ENCODE data around the gene EYA3. TPM values are rescaled to one million over a fixed set of nuclear protein-coding genes. Genes with fewer than 3 reads are reported as not detected.

The EYA3 gene
- total RNA-seq, 2 donors from 2014 or later, result 17.8 to 18.8 TPM

DNA sequence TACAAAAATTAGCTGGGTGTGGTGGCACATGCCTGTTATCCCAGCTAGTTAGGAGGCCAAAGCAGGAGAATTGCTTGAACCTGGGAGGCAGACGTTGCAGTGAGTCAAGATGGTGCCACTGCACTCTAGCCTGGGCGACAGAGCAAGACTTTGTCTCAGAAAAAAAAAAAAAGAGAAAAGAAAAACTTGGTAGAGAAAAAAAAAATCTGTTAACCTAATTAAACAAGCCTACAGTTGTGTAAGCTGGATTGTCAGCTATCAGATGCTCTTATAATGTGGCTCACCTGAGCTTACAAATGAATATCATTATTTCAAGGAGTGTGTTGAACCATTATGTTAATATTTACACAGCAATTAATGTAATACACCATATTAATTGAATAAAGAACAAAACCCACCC is 26.4 kb upstream of the EYA3 start:
- DNase-seq (no peak), ATAC-seq (no peak)
- intact Hi-C loops (cut with DNase I), result no loop called here

DNA sequence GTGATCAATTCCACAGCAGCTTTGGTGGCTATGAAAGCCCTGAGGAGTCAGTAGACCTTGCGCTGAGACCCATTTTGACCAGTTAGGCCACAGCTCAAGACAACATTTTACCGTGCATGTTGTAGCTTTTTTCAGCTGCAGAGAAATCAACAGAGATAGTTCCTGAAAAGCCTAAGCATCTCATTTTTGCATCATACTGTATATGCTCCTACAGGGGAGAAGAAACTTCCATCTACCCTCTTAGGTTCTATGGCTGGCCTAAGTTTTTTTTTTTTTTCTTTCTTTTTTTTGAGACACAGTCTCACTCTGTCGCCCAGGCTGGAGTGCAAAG is 24.8 kb upstream of the EYA3 start:
- intact Hi-C loops (cut with DNase I), result no loop called here
- ATAC-seq, result no peak
- DNase-seq, result no peak

DNA sequence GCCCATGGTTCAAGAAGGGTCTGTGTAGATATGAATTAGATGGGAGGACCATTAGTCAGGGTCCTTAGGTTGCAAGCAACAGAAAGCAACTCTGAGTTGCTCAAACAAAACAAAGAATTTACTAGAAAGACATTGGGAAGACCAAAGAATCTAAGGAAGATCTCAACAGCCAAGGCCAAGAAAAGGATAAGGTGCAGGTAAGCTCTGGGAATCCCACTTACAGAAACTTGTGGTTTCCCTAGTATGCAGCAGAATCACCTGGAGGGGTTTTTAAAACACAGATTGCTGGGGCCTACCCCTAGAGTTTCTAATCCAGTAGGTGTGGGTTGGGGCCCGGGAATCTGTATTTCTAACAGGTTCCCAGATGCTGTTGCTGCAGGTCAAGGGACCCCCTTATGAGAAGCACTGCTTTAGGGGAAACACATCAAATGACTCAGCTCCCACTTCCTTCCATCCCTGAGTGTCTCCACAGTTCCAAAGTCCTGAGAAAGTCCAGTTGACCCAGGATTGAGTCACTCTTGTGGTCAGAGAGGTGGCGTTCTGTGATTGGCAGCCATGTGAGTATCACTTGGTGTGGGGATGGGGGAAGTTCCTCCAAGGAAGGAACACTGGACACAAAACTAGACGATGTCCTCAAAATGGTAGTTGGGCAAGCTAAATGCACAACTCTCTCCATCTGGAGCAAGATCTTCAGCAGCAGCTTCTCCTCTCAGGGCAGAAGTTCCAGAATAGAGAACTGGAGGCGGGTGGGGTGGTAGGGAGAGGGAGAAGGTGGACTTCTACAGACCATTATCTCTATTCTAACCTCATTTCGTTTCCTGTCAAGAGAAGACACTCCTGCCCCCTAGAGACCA is 24.2 kb upstream of the EYA3 start:
- DNase-seq (peak; percentile 40), ATAC-seq (peak in 1 of 2 donors; percentile 80)
- intact Hi-C loops (cut with DNase I), result no loop called here

DNA sequence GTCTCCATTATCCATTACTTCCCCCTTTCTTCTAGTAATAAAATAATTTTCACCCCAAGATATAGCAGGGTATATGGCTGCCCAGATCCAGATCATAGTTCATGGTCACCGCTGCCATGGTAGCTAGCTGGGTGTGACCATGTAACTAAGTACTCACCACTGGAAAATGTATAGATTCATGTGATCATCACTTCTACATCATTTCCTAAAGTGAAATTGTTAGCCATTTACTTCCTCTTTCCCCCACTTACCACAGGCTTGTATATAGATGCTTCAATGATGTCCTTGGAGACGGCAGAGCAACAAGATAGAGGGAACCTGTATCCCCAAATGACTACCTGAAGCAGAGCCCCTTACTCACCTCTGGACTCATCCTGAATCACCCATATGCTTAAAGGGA is 22.7 kb upstream of the EYA3 start:
- intact Hi-C loops (cut with DNase I), result no loop called here
- ATAC-seq (peak in 1 of 2 donors; percentile 52), DNase-seq (no peak)

DNA sequence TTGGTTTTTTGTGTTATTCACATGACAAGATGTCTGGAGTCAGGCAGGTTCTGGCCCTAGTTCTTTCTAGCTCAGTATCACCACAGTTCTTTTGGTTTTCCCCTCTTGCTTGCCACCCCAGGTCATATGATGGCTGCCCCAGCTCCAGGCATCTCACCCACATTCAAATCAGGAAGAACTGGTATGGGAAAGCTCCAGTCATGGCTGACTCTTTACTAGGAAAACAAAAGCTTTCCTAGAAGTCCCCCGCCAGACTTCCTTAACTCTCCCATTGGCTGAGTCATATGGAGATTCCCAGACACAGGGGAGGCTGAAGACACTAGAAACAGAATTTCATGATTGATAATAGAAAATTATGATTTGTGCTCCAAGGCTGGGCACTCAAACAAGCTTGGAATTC is 22.1 kb upstream of the EYA3 start:
- ATAC-seq, result no peak
- intact Hi-C loops (cut with DNase I), result no loop called here
- DNase-seq, result no peak

DNA sequence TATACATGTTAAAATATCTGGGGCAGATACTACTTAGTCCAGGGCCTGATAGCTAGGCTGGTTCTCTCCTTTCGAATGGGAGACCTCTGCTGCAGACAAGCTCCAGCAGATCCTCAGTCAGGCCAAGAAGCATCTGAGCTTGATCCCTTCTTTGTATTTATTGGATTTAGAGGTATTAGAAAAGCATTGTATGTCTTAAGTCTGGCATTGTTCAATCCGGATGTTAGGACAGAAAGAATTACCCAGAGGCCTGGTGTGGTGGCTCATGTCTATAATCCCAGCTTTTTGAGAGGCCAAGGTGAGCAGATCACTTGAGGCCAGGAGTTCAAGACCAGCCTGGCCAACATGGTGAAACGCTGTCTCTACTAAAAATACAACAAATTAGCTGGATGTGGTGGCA is 21.2 kb upstream of the EYA3 start:
- DNase-seq (no peak), ATAC-seq (no peak)
- intact Hi-C loops (cut with DNase I), result no loop called here

DNA sequence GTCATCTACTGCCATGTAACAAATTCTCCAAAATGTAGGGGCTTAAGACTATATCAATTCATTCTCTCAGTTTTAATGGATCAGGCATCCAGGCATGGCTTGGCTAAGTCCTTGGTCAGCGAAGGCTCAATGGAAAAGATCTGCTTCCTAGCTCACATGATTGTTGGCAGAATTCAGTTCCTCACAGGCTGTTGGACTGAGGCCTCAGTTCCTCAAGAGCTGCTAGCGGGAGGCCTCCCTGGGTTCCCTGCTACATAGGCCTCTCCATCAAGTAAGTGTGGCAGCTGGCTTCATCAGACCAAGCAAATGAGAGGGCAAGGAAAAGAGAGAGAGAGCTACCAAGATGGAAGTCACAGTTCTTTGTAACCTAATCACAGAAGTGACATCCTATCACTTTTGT is 19.6 kb upstream of the EYA3 start:
- intact Hi-C loops (cut with DNase I), result no loop called here
- ATAC-seq (no peak), DNase-seq (no peak)

DNA sequence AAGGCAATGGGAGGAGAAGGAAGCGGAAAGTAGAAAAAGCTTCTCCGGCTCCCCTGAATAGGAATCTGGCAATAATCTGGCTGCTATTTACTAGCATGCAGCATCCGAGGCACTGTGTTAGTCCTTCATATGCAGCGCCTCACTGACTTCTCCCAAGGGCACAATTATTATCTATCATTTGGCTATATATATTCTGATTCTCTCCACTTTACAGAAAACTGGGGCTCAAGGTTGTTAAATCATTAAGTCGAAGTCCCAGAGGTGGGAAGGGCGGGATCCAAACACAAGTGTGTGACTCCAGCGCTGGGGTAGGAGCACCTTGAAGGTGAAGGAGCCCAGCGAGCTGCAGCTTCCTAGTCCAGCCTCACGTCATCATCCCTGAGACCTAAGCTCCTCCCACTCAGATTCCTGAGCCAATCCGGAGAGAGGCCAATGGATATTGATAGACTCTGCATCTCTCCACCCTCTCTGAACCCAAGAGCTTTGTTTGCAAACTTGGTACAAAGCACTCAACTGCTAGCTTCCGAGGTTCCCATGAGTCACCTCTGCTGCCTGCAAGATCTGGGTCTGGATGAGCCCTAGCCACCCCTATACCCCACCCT is 16.6 kb upstream of the EYA3 start:
- DNase-seq (no peak), ATAC-seq (peak; percentile 83 to 92)
- intact Hi-C loops (cut with DNase I), result no loop called here

DNA sequence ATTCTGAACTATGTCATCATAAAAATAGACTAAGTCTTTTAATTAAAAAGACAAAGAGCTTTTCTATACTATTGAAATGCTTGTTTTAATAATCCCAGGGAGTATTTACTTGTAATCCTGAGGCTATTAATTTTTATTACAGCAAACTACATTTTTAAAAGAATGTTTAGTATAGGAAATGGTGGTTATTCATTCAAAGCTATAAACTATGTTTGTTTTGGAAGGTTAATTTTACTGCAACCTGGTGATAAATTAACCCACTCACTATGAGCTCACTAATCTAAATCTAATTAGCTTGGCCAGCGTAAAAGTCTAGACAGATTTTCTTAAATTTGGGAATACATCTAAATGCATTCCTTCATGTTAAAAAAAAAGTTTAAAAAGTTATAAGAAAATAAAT is 13.8 kb upstream of the EYA3 start:
- intact Hi-C loops (cut with DNase I), result no loop called here
- DNase-seq, result no peak
- ATAC-seq, result no peak

DNA sequence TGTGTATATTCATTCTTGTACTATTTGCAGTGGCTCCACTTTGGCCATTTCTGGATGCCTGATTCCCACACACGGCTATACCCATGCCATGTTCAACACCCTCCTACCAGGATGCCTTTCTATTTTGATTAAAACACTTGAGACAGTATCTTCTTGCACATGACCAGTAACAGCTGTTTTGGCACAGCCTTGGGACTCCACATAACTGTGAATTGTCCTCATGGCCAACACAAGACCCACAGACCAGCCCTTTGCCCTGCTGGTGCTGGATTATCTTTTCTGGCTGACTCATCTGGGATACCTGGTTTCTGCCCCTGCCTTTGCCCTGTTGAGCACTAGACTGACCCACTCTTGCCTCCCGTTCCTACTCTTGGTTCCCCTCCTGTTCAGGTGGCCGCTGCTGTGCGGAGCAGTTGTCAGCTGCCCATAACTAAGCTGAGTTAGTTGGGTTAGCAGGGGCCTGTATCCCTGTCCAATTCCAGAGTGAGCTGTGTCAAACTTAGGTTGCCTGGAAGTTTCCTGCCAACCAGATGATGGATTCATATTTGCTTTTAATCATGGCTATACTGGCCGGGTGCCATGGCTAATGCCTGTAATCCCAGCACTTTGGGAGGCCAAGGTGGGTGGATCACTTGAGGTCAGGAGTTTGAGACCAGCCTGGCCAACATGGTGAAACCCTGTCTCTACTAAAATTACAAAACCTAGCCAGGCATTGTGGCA is 10.8 kb upstream of the EYA3 start:
- ATAC-seq, result peak; percentile 92 to 97
- no peak for DNase-seq
- intact Hi-C loops (cut with DNase I), result loop anchor here in 1 of 2 donors (10.0 kb wide), 1 partner anchor 106 kb away; no protein-coding TSS in a partner anchor

DNA sequence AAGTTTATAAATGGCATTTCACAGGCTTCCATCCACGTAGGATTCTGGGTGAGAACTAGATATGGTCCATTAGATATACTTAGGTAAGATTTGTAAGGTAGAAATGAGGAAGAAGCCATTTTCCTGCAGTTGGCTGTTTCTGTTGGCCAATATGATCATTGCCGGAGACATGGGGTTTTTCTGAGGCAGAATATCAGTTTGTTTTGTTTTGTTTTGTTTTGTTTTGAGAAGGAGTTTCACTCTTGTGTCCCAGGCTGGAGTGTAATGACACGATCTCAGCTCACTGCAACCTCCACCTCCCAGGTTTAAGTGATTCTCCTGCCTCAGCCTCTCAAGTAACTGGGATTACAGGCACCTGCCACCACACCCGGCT is 8.7 kb upstream of the EYA3 start:
- DNase-seq, result no peak
- ATAC-seq, result no peak
- intact Hi-C loops (cut with DNase I), result loop anchor here in 1 of 2 donors (10.0 kb wide), 1 partner anchor 108 kb away; no protein-coding TSS in a partner anchor

DNA sequence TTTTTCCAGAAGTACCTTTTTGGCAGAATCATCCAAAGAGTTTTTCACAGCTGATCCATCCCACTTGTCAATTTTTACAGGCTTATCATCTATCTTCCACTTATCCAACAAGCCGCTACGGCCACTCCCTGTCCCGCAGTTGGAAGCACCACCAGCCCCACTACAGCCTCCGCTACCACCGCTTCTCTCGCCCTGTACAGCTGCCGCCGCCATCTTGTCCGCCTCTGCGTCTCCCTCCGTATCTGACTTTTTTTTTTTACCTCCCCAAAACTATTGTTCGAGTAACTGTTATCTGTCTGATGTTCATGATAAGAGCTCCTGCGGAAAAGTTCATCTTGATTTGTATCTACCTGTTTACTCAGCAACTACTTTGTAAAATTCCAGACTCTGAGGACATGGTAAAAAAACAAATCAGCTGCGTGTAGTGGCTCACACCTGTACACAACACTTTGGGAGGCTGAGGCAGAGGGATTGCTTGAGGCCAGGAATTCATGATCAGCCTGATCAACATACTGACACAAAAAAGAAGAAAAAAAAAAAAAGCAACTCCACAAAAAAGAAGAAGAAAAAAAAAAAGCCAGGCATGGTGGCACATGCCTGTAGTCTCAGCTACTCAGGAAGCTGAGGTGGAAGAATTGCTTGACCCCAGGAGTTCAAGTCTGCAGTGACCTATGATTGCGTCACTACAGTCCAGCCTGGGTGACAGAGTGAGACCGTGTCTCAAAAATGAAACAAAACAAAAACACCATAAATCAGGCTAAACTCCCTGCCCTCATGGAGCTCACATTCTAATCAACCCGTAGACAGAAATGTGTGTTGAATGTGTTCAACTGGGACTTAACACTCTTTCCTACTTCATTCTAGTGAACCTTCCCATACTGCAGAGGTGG is 8.0 kb upstream of the EYA3 start:
- no peak for ATAC-seq
- intact Hi-C loops (cut with DNase I), result loop anchor here in 1 of 2 donors (10.0 kb wide), 1 partner anchor 108 kb away; no protein-coding TSS in a partner anchor
- no peak for DNase-seq

DNA sequence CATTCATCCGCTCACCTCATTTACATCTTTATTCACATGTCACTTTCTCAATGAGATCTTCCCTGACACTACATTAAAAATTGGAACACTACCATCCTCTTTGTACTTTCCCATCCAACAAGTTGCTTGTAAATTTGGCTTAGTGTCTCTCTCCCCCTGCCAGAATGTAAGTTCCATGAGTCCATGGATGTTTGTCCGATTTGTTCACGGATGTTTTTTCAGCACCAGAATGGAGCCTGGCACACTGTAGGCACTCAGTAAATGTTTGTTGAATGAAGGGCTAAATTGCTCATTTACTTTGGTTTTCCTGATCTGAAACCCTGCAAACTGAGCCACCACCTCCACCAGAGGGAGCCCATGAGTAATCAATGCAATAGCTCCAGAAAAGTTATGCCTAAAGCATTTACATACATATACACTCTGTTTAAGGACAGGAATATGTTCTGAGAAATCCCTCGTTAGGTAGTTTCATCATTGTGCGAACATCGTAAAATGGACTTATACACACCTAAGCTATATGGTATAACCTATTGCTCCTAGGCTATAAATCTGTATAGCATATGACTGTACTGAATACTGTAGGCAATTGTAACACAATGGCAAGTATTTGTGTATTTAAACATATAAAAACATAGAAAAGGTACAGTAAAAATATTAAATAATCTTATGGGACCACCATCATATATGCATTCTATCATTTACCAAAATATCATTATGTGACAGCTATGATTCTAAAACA is 2.8 kb upstream of the EYA3 start:
- intact Hi-C loops (cut with DNase I), result loop anchor here (2.0 to 10.0 kb wide), 2 partner anchors 114 to 118 kb away; no protein-coding TSS in a partner anchor
- ATAC-seq (no peak), DNase-seq (peak; percentile 65)

DNA sequence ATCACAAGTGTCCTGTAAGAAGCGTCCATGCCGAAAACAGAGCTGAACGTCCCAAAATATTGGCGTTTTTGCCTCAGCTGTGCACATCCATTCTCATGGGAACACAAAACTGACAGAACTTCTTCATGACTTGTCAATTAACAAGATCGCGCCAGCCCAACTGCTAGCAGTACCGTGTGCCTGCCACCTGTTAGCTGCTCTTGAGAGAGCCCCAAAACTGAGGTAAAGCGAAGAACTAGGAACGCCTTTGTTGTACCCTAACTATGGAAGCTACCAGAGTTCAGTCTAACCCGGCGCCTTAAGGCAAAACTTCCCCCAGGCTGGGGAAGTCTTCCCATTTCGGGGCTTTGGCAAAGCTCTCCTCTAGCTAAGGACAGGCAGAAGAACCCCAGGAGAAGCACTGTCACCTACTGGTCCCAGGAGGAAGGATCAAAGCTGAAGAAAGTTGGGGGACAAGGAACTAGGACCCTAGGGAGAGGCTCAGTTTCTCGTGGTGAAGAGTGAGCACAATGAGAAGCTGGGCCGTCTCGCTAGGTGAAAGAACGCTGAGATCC is 719 bp downstream of the EYA3 start:
- DNase-seq, result no peak
- intact Hi-C loops (cut with DNase I), result no loop called here
- peak in 1 of 2 donors; percentile 2 for ATAC-seq

DNA sequence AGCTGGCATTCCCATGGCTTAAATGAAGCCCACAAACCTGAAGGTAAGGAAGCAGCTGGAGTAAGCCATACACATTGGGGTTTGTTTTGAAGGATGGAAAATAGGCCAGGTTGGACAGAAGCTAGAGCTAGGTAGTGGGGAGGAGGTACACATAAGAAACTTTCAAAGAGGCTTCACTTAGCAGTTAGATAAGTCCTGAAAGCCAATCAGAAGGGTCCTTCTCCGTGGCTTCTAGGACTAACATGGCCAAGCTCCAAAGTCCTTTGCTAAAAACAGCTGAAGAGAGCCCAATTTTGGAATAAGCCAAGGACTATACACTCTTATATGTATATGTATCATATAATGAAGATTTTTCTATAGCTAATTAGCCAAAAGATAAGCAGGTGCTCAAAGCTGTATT is 1.8 kb downstream of the EYA3 start:
- intact Hi-C loops (cut with DNase I), result no loop called here
- ATAC-seq (no peak), DNase-seq (no peak)

DNA sequence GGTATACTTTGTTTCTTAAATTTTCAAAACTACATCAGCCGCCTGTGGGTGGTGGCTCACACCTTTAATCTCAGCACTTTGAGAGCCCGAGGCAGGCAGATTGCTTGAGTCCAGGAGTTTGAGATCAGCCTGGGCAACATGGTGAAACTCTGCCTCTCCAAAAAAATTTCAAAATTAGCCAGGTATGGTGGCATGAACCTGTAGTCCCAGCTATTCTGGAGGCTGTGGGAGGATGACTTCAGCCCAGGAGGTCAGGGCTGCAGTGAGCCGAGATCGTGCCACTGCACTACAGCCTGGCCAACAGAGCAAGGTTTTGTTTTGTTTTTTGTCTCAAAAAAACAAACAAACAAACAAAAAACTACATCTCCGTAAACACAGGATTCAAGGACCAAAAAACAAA is 3.3 kb downstream of the EYA3 start:
- ATAC-seq, result no peak
- intact Hi-C loops (cut with DNase I), result no loop called here
- DNase-seq, result no peak

DNA sequence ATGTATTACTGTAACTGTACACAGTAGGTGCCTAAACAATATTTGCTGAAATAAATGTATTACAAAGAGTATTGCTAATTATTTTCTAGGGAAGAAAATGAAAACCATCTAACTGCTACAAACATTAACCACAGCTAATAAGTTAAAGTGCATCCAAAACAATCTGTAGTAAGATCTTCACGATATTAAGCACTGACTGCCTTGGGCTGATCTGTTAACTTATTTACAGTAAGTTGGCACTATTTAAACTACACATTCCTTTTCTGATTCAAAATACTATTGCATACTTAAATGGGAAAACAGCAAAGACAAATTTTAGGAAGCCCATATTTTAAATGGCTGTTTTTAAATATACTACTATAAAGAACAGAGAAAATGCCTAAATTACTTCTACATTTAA is 4.5 kb downstream of the EYA3 start:
- ATAC-seq (no peak), DNase-seq (no peak)
- intact Hi-C loops (cut with DNase I), result no loop called here

Measured in left cardiac atrium (tissue), 4 donors.